Dermis microvascular lymphatic vessel endothelial cell (primary cell): Measurements from ENCODE around the gene SNCB. TPM values are rescaled to one million over a fixed set of nuclear protein-coding genes. Genes with fewer than 3 reads are reported as not detected.

Experiments
- DNase-seq, 2 donors: peaks; one replicate each; pipeline versions ENCODE4 v3.0.0 to v3.0.0-alpha.2; 2010; ENCODE audit warnings: low read depth in 2 of 2
- total RNA-seq: library from RNA; depleted of rRNA; stranded (reverse); fragments of >200 nt; gene quantifications from 2 replicates; pipeline ENCODE4 v1.2.1, GENCODE V29; 2014

Gene SNCB
- total RNA-seq, 1 donor from 2014 or later, result 1.2 TPM

GRCh38 chr5:176660860-176661641, 30.7 kb upstream of the SNCB start:
- peak; percentile 51 to 73 for DNase-seq

- DNase-seq, result no peak
These were observed 30.2 kb upstream of the SNCB start for GRCh38 chr5:176660530-176660859.

GRCh38 chr5:176659860-176660461, 29.6 kb upstream of the SNCB start:
- no peak for DNase-seq

- no peak for DNase-seq
These were observed 29.1 kb upstream of the SNCB start for GRCh38 chr5:176659512-176659839.

GRCh38 chr5:176658817-176659511, 28.6 kb upstream of the SNCB start:
- peak; percentile 13 to 47 for DNase-seq

GRCh38 chr5:176658007-176658599, 27.8 kb upstream of the SNCB start:
- DNase-seq, result peak; percentile 28 to 59

GRCh38 chr5:176656467-176656990, 26.2 kb upstream of the SNCB start:
- DNase-seq, result no peak

GRCh38 chr5:176654856-176655255, 24.5 kb upstream of the SNCB start:
- DNase-seq, result no peak

GRCh38 chr5:176653401-176654385, 23.4 kb upstream of the SNCB start:
- no peak for DNase-seq

- no peak for DNase-seq
These were observed 21.8 kb upstream of the SNCB start for GRCh38 chr5:176652136-176652535.

- DNase-seq, result no peak
These were observed 21.2 kb upstream of the SNCB start for GRCh38 chr5:176651472-176651980.

- no peak for DNase-seq
These were observed 20.1 kb upstream of the SNCB start for GRCh38 chr5:176650354-176650884.

- no peak for DNase-seq
These were observed 18.3 kb upstream of the SNCB start for GRCh38 chr5:176648474-176649194.

- peak in 1 of 2 donors; percentile 28 for DNase-seq
These were observed 17.6 kb upstream of the SNCB start for GRCh38 chr5:176647843-176648473.

- DNase-seq, result peak; percentile 96 to 99
These were observed 16.9 kb upstream of the SNCB start, which contains the start of gene TSPAN17 for GRCh38 chr5:176647030-176647842. Gene TSPAN17, plus strand, starts transcription at chr5:176647484. Its CDS starts 132 bp downstream, at chr5:176647616.

GRCh38 chr5:176646707-176647029, 16.3 kb upstream of the SNCB start:
- DNase-seq, result no peak

- no peak for DNase-seq
These were observed 15.8 kb upstream of the SNCB start for GRCh38 chr5:176646049-176646706.
